Activated CD4-positive, alpha-beta T cell treated with anti-CD3 and anti-CD28 coated beads for 4 hours (primary cell): ENCODE measurements around the gene GOLGA6L10.
"Not testable (repeated sequence)": the region's sequence is repeated elsewhere in the genome, so short reads cannot be mapped to it uniquely, and the experiment has no call there.

ENCODE experiments used
- DNase-seq, 2 donors: peaks; one replicate each; pipeline ENCODE4 v3.0.0-alpha.2; 2020

GOLGA6L10 gene

GRCh38 chr15:82316247-82317090 is 32.8 kb downstream of the GOLGA6L10 start:
- DNase-seq = not testable (repeated sequence)

- DNase-seq = no peak
These were observed 33.6 kb downstream of the GOLGA6L10 start for GRCh38 chr15:82315519-82316246.

GRCh38 chr15:82314769-82315518 is 34.3 kb downstream of the GOLGA6L10 start:
- DNase-seq = no peak

- not testable (repeated sequence) for DNase-seq
These were observed 35.1 kb downstream of the GOLGA6L10 start for GRCh38 chr15:82313951-82314768.

GRCh38 chr15:82313446-82313845 is 35.8 kb downstream of the GOLGA6L10 start:
- DNase-seq = no peak

- DNase-seq = no peak
These were observed 36.5 kb downstream of the GOLGA6L10 start for GRCh38 chr15:82312586-82313349.

- DNase-seq = not testable (repeated sequence)
These were observed 38.0 kb downstream of the GOLGA6L10 start for GRCh38 chr15:82311321-82311720.

GRCh38 chr15:82309802-82310201 is 39.5 kb downstream of the GOLGA6L10 start:
- no peak for DNase-seq

- no peak for DNase-seq
These were observed 41.6 kb downstream of the GOLGA6L10 start for GRCh38 chr15:82307714-82308081.

GRCh38 chr15:82306791-82307713 is 42.2 kb downstream of the GOLGA6L10 start:
- DNase-seq = no peak

GRCh38 chr15:82305621-82306048 is 43.6 kb downstream of the GOLGA6L10 start:
- DNase-seq = no peak

- no peak for DNase-seq
These were observed 44.5 kb downstream of the GOLGA6L10 start for GRCh38 chr15:82304778-82305090.

GRCh38 chr15:82303956-82304777 is 45.1 kb downstream of the GOLGA6L10 start:
- no peak for DNase-seq

GRCh38 chr15:82301296-82302016 is 47.8 kb downstream of the GOLGA6L10 start:
- DNase-seq = no peak

GRCh38 chr15:82300883-82301282 is 48.4 kb downstream of the GOLGA6L10 start:
- DNase-seq = no peak

GRCh38 chr15:82300326-82300725 is 48.9 kb downstream of the GOLGA6L10 start:
- DNase-seq = not testable (repeated sequence)

GRCh38 chr15:82299511-82299914 is 49.8 kb downstream of the GOLGA6L10 start:
- DNase-seq = not testable (repeated sequence)

- DNase-seq = peak; percentile 22 to 36
These were observed 50.8 kb downstream of the GOLGA6L10 start for GRCh38 chr15:82298520-82298919.

GRCh38 chr15:82298032-82298431 is 51.2 kb downstream of the GOLGA6L10 start:
- no peak for DNase-seq
